ENCODE data around the gene RNF7.
"Not testable (repeated sequence)": the region's sequence is repeated elsewhere in the genome, so short reads cannot be mapped to it uniquely, and the experiment has no call there.

The RNF7 gene

GRCh38 chr3:141782386-141782932, 44.4 kb downstream of the RNF7 start:
- DNase-seq = no peak

- DNase-seq = no peak
Measured at GRCh38 chr3:141783632-141784031, 45.5 kb downstream of the RNF7 start.

- no peak for DNase-seq
Measured at GRCh38 chr3:141784096-141784495, 46.0 kb downstream of the RNF7 start.

GRCh38 chr3:141784531-141784930, 46.4 kb downstream of the RNF7 start:
- DNase-seq = no peak

GRCh38 chr3:141788149-141788548, 50.1 kb downstream of the RNF7 start:
- DNase-seq = no peak

GRCh38 chr3:141788750-141789149, 50.7 kb downstream of the RNF7 start:
- DNase-seq = not testable (repeated sequence)

GRCh38 chr3:141789281-141789680, 51.2 kb downstream of the RNF7 start:
- no peak for DNase-seq

- DNase-seq = no peak
Measured at GRCh38 chr3:141790171-141790570, 52.1 kb downstream of the RNF7 start.

GRCh38 chr3:141792495-141792894, 54.4 kb downstream of the RNF7 start:
- DNase-seq = no peak

GRCh38 chr3:141793476-141794260, 55.6 kb downstream of the RNF7 start:
- DNase-seq = no peak

GRCh38 chr3:141795276-141795675, 57.2 kb downstream of the RNF7 start:
- peak in 1 of 51 donors; percentile 3 for DNase-seq

GRCh38 chr3:141795741-141796080, 57.6 kb downstream of the RNF7 start:
- no peak for DNase-seq

- DNase-seq = peak in 1 of 51 donors; percentile 5
Measured at GRCh38 chr3:141796081-141796888, 58.2 kb downstream of the RNF7 start.

All from hypothalamus (tissue), 51 donors.